Motor neuron (in vitro differentiated cells): ENCODE results near the gene BBS10. TPM values are rescaled to one million over a fixed set of nuclear protein-coding genes. Genes with fewer than 3 reads are reported as not detected.

Experiments used
- total RNA-seq, 8 experiments: library from RNA; unstranded; fragments of 300-600 nt; gene quantifications; 2 replicates each; pipeline versions ENCODE4 v1.2.3 to v1.2.4, GENCODE V29; 2022

Gene BBS10
- total RNA-seq, 8 experiments from 2014 or later: 8.6 to 23.5 (median 14.4) TPM

Other genes starting within 250 kb of the BBS10 start
- 10 to 100 TPM; 22.9 to 63.6 (median 50.5) TPM for gene OSBPL8, start 211.4 kb upstream of the BBS10 start, total RNA-seq